GM13977 (cell line): ENCODE results near the gene PROX2.

ENCODE experiments used
- DNase-seq: peaks from one replicate; pipeline ENCODE4 v3.0.0; 2012; ENCODE audit warnings: low spot score
- in situ Hi-C: fragments of 300-500 bp; cut with MboI; formaldehyde crosslinking; loops from one replicate; pipeline ENCODE4 v1.12.0; 2022; ENCODE audit warnings: low sequenced_read_pairs, low pct_unique_long_range_greater_than_20kb, mixed read lengths, inconsistent platforms; ENCODE audit not compliant: unreplicated experiment
- TF ChIP-seq, protein P1 (sequence below): IDR thresholded peaks from 2 replicates; pipeline ENCODE4 v1.5.1; 2012; ENCODE audit warnings: mild to moderate bottlenecking, control low read depth; ENCODE audit not compliant: insufficient read depth; ENCODE audit errors: extremely low read depth, missing control alignments

PROX2 gene

DNA sequence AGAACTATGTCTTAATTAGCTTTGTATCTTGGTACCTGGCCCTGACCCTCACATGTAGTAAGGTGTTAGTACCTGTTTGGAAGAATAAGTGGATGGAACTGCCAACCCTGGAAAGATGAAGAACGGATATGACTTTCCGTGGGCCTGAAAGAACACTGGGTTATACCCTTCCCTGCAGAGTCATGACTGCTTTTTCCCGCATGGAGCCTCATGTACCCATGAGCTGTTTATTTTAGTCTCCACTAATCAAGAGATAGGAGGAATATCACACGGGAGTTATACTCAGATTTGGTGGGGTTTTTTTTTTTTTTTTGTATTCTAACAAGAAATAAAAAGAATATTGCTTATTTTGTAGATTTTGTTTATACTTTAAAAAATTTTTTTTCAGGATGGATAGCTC is 21.7 kb upstream of the PROX2 start:
- no peak for DNase-seq
- in situ Hi-C loops, result no loop called here
- TF ChIP-seq, protein P1, sequence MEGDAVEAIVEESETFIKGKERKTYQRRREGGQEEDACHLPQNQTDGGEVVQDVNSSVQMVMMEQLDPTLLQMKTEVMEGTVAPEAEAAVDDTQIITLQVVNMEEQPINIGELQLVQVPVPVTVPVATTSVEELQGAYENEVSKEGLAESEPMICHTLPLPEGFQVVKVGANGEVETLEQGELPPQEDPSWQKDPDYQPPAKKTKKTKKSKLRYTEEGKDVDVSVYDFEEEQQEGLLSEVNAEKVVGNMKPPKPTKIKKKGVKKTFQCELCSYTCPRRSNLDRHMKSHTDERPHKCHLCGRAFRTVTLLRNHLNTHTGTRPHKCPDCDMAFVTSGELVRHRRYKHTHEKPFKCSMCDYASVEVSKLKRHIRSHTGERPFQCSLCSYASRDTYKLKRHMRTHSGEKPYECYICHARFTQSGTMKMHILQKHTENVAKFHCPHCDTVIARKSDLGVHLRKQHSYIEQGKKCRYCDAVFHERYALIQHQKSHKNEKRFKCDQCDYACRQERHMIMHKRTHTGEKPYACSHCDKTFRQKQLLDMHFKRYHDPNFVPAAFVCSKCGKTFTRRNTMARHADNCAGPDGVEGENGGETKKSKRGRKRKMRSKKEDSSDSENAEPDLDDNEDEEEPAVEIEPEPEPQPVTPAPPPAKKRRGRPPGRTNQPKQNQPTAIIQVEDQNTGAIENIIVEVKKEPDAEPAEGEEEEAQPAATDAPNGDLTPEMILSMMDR, result no peak

DNA sequence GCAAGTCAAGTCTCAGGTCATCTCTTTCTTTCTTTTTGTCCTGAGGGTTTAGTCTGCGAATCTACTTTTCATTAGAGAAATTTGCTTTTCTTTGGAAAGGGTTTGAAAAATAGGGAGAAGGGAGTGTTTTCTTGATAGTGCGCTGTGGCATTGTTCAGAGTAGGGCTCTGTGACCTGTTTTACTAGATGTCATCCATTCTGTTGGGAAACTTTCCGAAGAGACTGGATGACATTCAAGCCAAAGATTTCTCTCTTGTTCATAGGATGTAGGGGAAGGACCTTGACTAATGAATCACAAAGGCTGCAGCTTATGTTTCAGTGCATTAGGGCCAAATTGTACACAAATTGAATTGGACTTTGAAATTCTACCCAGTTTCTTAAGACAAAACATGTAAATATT is 20.5 kb upstream of the PROX2 start:
- in situ Hi-C loops, result no loop called here
- TF ChIP-seq, protein P1, result no peak
- DNase-seq, result no peak

DNA sequence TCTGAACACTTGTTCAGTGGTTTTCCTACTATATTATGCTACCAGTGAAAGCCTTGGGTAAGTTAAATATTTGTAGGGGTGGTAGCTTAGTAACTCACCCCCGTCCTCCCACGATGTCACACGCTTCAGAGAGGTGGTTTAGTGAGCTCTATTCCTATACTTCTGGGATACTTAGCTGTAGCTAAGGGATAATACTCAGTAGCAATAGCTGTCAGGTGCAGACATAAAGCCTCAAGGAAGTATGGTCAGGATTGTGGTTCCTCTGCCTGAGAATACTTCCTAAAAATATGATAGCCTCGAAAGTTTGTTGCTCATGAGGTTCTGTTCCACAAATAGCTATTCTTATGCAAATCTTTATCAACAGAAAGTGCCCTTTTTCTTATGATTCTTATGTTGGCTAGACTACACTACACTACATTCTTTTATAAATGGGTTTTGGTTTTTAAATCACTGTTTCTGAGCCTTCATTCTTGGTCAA is 17.7 kb upstream of the PROX2 start:
- no peak for DNase-seq
- TF ChIP-seq, protein P1, result no peak
- in situ Hi-C loops, result no loop called here

DNA sequence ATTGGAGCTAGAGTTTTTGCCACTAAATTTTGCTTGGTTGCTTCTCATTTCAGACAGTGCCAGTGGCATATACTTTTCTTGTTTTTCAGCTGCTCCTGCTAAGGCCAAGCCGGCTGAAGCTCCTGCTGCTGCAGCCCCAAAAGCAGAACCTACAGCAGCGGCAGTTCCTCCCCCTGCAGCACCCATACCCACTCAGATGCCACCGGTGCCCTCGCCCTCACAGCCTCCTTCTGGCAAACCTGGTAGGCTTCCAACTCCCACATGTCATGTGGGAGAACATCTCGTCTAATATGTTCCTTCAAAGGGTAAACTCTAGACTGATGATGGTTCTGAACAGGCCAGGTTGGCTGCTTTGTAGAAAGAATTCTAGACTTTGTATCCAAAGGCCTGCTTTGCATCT is 16.8 kb upstream of the PROX2 start:
- TF ChIP-seq, protein P1, result no peak
- no peak for DNase-seq
- in situ Hi-C loops, result no loop called here

DNA sequence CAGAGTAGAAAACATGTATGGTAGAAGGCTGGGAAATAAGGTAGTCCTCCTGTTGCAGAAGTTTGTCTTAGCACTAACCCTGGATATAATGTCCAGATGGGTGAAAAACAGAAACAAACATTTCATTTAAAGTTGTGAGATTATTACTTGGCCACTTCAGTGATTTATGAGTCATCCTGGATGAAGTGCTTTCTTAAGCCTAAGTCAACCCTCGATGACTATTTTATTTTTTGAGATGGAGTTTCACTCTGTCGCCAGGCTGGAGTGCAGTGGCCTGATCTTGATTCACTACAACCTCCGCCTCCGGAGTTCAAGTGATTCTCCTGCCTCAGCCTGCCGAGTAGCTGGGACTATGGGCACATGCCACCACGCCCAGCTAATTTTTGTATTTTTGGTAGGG is 15.9 kb upstream of the PROX2 start:
- in situ Hi-C loops, result no loop called here
- TF ChIP-seq, protein P1, result no peak
- no peak for DNase-seq

DNA sequence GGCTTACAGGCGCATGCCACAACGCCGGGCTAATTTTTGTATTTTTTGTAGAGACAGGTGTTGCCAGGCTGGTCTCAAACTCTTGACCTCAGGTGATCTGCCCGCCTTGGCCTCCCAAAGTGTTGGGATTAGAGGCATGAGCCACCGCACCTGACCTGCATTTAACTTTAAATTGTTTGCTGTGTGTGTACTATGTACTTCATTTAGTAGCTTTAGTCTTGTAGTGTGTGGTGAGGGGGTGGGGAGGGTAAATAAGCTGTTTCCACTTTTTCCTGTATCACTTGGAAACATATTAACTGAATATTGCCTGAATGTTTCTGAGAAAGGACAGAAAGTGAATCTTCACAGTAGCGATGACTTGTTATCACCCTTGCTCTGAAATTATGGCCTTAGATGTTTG is 14.3 kb upstream of the PROX2 start:
- in situ Hi-C loops, result no loop called here
- DNase-seq, result no peak
- TF ChIP-seq, protein P1, result no peak
